ENCODE measurements around the gene TCF12.

- TF ChIP-seq ZNF274 (IDR thresholded peaks at IDR 0.05; ENCODE audit: low read depth, low read length) (no peak), SUZ12 (IDR thresholded peaks at IDR 0.05; ENCODE audit: extremely low read depth, insufficient read depth, insufficient read length) (no peak)
Observed at GRCh38 chr15:56989411-56989924, 71.0 kb downstream of the TCF12 start.
